CD4-positive, CD25-positive, alpha-beta regulatory T cell (primary cell): ENCODE measurements around the gene ACSF3. TPM values are rescaled to one million over a fixed set of nuclear protein-coding genes. Genes with fewer than 3 reads are reported as not detected.

ENCODE experiments used
- ATAC-seq, 2 donors: fragments of 150-1000 bp; cut with Tn5 transposase; one replicate each; pipeline ENCODE4 v1.10.0; 2021; ENCODE audit warnings: low read depth in 2 of 2, moderate number of reproducible peaks in 2 of 2, moderate library complexity in 1 of 2
- DNase-seq, 3 donors: peaks; one replicate each; pipeline versions ENCODE4 v3.0.0 to v3.0.0-alpha.2; 2012 to 2022; ENCODE audit warnings: mixed read lengths in 1 of 3
- H3K27ac ChIP-seq: one replicate; pipeline ENCODE4 v1.7.0; 2013; ENCODE audit warnings: mild to moderate bottlenecking, low read length; ENCODE audit not compliant: insufficient read depth, poor library complexity, severe bottlenecking
- H3K27me3 ChIP-seq: one replicate; pipeline ENCODE4 v1.7.0; 2013; ENCODE audit warnings: low read length; ENCODE audit not compliant: control insufficient read depth, insufficient read depth
- H3K36me3 ChIP-seq: one replicate; pipeline ENCODE4 v1.7.0; 2013; ENCODE audit warnings: mild to moderate bottlenecking, low read length, moderate library complexity; ENCODE audit not compliant: control insufficient read depth, insufficient read depth
- H3K4me1 ChIP-seq: 2 replicates; pipeline ENCODE4 v1.7.0; 2013; ENCODE audit warnings: mild to moderate bottlenecking, low read length; ENCODE audit not compliant: insufficient read depth, control insufficient read depth, poor library complexity, severe bottlenecking
- H3K4me3 ChIP-seq: one replicate; pipeline ENCODE4 v1.7.0; 2013; ENCODE audit warnings: low read depth, mild to moderate bottlenecking, low read length, moderate library complexity
- H3K9me3 ChIP-seq, 2 experiments: 1 replicate in 1 of 2; 2 replicates in 1 of 2; pipeline ENCODE4 v1.7.0; 2013; ENCODE audit warnings: low read length in 2 of 2, mild to moderate bottlenecking in 1 of 2, moderate library complexity in 1 of 2; ENCODE audit not compliant: control insufficient read depth in 2 of 2
- H3K27ac Mint-ChIP-seq, 3 donors: one replicate each; pipeline ENCODE4 v1.8.0; 2020 to 2022; ENCODE audit warnings: mild to moderate bottlenecking in 3 of 3, mixed read lengths in 3 of 3, moderate library complexity in 2 of 3
- H3K27me3 Mint-ChIP-seq: one replicate; pipeline ENCODE4 v1.8.0; 2022; ENCODE audit warnings: mild to moderate bottlenecking, mixed read lengths
- H3K36me3 Mint-ChIP-seq: one replicate; pipeline ENCODE4 v1.8.0; 2020; ENCODE audit warnings: mixed read lengths
- H3K4me1 Mint-ChIP-seq, 4 donors: one replicate each; pipeline ENCODE4 v1.8.0; 2020 to 2022; ENCODE audit warnings: mixed read lengths in 4 of 4, mild to moderate bottlenecking in 1 of 4
- H3K4me3 Mint-ChIP-seq, 4 donors: one replicate each; pipeline ENCODE4 v1.8.0; 2020 to 2022; ENCODE audit warnings: mild to moderate bottlenecking in 4 of 4, mixed read lengths in 4 of 4, moderate library complexity in 3 of 4
- H3K9me3 Mint-ChIP-seq, 7 donors: one replicate each; pipeline ENCODE4 v1.8.0; 2020 to 2022; ENCODE audit warnings: mixed read lengths in 7 of 7, mild to moderate bottlenecking in 3 of 7, moderate library complexity in 2 of 7
- polyA plus RNA-seq, 4 donors: library from polyadenylated mRNA; unstranded; fragments of 300-500 nt; fragmentation: Illumina TruSeq; gene quantifications; one replicate each; pipeline ENCODE4 v1.2.3, GENCODE V29; 2021
- total RNA-seq: library from RNA; stranded (reverse); gene quantifications from one replicate; pipeline ENCODE4 v1.2.3, GENCODE V29; 2022

ACSF3 gene
- total and polyA plus RNA-seq, 5 donors from 2014 or later = 24.1 to 56.3 (median 29.1) TPM

GRCh38 chr16:89197633-89198416, 104.2 kb downstream of the ACSF3 start:
- ATAC-seq (no peak), DNase-seq (no peak)
- no peaks in the 10 kb centered on the region for H3K36me3 ChIP-seq
- H3K27ac ChIP-seq = no peak overlapping the region
- H3K4me3 Mint-ChIP-seq = no peak overlapping the region
- peaks cover 2% of the 10 kb centered on the region for H3K27me3 ChIP-seq
- H3K27ac Mint-ChIP-seq = peak overlapping the region in 1 of 3 donors; percentile 84
- peaks cover 0 to 20% (median 2%) of the 10 kb centered on the region in 4 donors for H3K4me1 Mint-ChIP-seq
- peaks cover 18% of the 10 kb centered on the region for H3K27me3 Mint-ChIP-seq
- H3K9me3 ChIP-seq = no peaks in the 10 kb centered on the region
- H3K4me3 ChIP-seq = no peak overlapping the region
- peaks cover 14% of the 10 kb centered on the region for H3K4me1 ChIP-seq
- H3K9me3 Mint-ChIP-seq = peaks cover 0 to 3% (median 0%) of the 10 kb centered on the region in 7 donors
- no peaks in the 10 kb centered on the region for H3K36me3 Mint-ChIP-seq

GRCh38 chr16:89198417-89199240, 105.0 kb downstream of the ACSF3 start:
- Histone ChIP-seq H3K27ac (no peak overlapping the region), H3K36me3 (no peaks in the 10 kb centered on the region), H3K27me3 (peaks cover 9% of the 10 kb centered on the region), H3K4me3 (no peak overlapping the region), H3K9me3 (no peaks in the 10 kb centered on the region), H3K4me1 (peaks cover 14% of the 10 kb centered on the region)
- Mint-ChIP-seq H3K36me3 (no peaks in the 10 kb centered on the region), H3K27ac (no peak overlapping the region), H3K9me3 (peaks cover 0 to 7% (median 0%) of the 10 kb centered on the region in 7 donors), H3K4me1 (peaks cover 0 to 22% (median 8%) of the 10 kb centered on the region in 4 donors), H3K4me3 (no peak overlapping the region), H3K27me3 (peaks cover 26% of the 10 kb centered on the region)
- DNase-seq = no peak
- no peak for ATAC-seq

GRCh38 chr16:89199241-89200123, 105.8 kb downstream of the ACSF3 start:
- H3K27ac Mint-ChIP-seq = no peak overlapping the region
- peak overlapping the region in 3 of 4 donors; percentile 32 to 64 (median 33) for H3K4me3 Mint-ChIP-seq
- Histone ChIP-seq H3K9me3 (no peaks in the 10 kb centered on the region), H3K27me3 (peaks cover 14% of the 10 kb centered on the region), H3K27ac (no peak overlapping the region), H3K4me3 (no peak overlapping the region), H3K36me3 (no peaks in the 10 kb centered on the region), H3K4me1 (peaks cover 14% of the 10 kb centered on the region)
- DNase-seq = no peak
- peaks cover 0 to 7% (median 0%) of the 10 kb centered on the region in 7 donors for H3K9me3 Mint-ChIP-seq
- H3K27me3 Mint-ChIP-seq = peaks cover 33% of the 10 kb centered on the region
- H3K36me3 Mint-ChIP-seq = no peaks in the 10 kb centered on the region
- no peak for ATAC-seq
- peaks cover 0 to 21% (median 8%) of the 10 kb centered on the region in 4 donors for H3K4me1 Mint-ChIP-seq

- ATAC-seq (no peak), DNase-seq (no peak)
- peak within 1 kb of the TSS; percentile 32 to 65 (median 51) for H3K4me3 Mint-ChIP-seq
- peaks cover 0 to 21% (median 8%) of the 10 kb centered on the region in 4 donors for H3K4me1 Mint-ChIP-seq
- Histone ChIP-seq H3K27me3 (peaks cover 14% of the 10 kb centered on the region), H3K27ac (no peak within 1 kb of the TSS), H3K4me1 (peaks cover 14% of the 10 kb centered on the region), H3K36me3 (no peaks in the 10 kb centered on the region), H3K4me3 (no peak within 1 kb of the TSS), H3K9me3 (no peaks in the 10 kb centered on the region)
- H3K9me3 Mint-ChIP-seq = peaks cover 0 to 6% (median 0%) of the 10 kb centered on the region in 7 donors
- H3K36me3 Mint-ChIP-seq = no peaks in the 10 kb centered on the region
- peaks cover 33% of the 10 kb centered on the region for H3K27me3 Mint-ChIP-seq
- no peak within 1 kb of the TSS for H3K27ac Mint-ChIP-seq
Measured at GRCh38 chr16:89200124-89200849, 106.6 kb downstream of the ACSF3 start, which contains the start of gene SLC22A31. Gene SLC22A31, minus strand, starts transcription at chr16:89200537. Its CDS starts 36 bp downstream, at chr16:89200501.

- Mint-ChIP-seq H3K4me3 (peak overlapping the region in 3 of 4 donors; percentile 32 to 65 (median 59)), H3K36me3 (no peaks in the 10 kb centered on the region), H3K27ac (no peak overlapping the region), H3K9me3 (peaks cover 0 to 6% (median 0%) of the 10 kb centered on the region in 7 donors), H3K4me1 (peaks cover 0 to 21% (median 8%) of the 10 kb centered on the region in 4 donors), H3K27me3 (peaks cover 33% of the 10 kb centered on the region)
- Histone ChIP-seq H3K36me3 (no peaks in the 10 kb centered on the region), H3K4me3 (no peak overlapping the region), H3K4me1 (peaks cover 14% of the 10 kb centered on the region), H3K9me3 (no peaks in the 10 kb centered on the region), H3K27me3 (peaks cover 14% of the 10 kb centered on the region), H3K27ac (no peak overlapping the region)
- ATAC-seq (peak in 1 of 2 donors; percentile 2), DNase-seq (no peak)
Measured at GRCh38 chr16:89200850-89201411, 107.3 kb downstream of the ACSF3 start.

GRCh38 chr16:89201439-89202377, 108.1 kb downstream of the ACSF3 start:
- H3K27me3 ChIP-seq = peaks cover 14% of the 10 kb centered on the region
- no peak overlapping the region for H3K27ac ChIP-seq
- Mint-ChIP-seq H3K9me3 (peaks cover 0 to 6% (median 0%) of the 10 kb centered on the region in 7 donors), H3K27ac (no peak overlapping the region), H3K36me3 (no peaks in the 10 kb centered on the region), H3K27me3 (peaks cover 37% of the 10 kb centered on the region), H3K4me3 (peak overlapping the region; percentile 47 to 75 (median 69)), H3K4me1 (peaks cover 0 to 21% (median 8%) of the 10 kb centered on the region in 4 donors)
- DNase-seq (peak; percentile 48 to 68 (median 63)), ATAC-seq (peak; percentile 72 to 73)
- H3K36me3 ChIP-seq = no peaks in the 10 kb centered on the region
- no peak overlapping the region for H3K4me3 ChIP-seq
- peaks cover 14% of the 10 kb centered on the region for H3K4me1 ChIP-seq
- no peaks in the 10 kb centered on the region for H3K9me3 ChIP-seq
